Endothelial cell (in vitro differentiated cells): ENCODE results near the gene CST1. TPM values are rescaled to one million over a fixed set of nuclear protein-coding genes. Genes with fewer than 3 reads are reported as not detected.
A peak's percentile ranks its signal among the peaks of the same experiment; 100 is the strongest.
"Not testable (repeated sequence)": the region's sequence is repeated elsewhere in the genome, so short reads cannot be mapped to it uniquely, and the experiment has no call there.

Experiments
- DNase-seq: peaks from one replicate; pipeline ENCODE4 v3.0.0; 2021; ENCODE audit warnings: low spot score
- H3K27ac Mint-ChIP-seq: one replicate; pipeline ENCODE4 v1.8.0; 2021; ENCODE audit warnings: mixed read lengths, inconsistent platforms; ENCODE audit not compliant: unreplicated experiment
- H3K27me3 Mint-ChIP-seq: one replicate; pipeline ENCODE4 v1.8.0; 2021; ENCODE audit warnings: mild to moderate bottlenecking, moderate library complexity, mixed read lengths, inconsistent platforms; ENCODE audit not compliant: unreplicated experiment
- H3K36me3 Mint-ChIP-seq: one replicate; pipeline ENCODE4 v1.8.0; 2021; ENCODE audit warnings: mild to moderate bottlenecking, low read depth, mixed read lengths, inconsistent platforms; ENCODE audit not compliant: unreplicated experiment
- H3K4me1 Mint-ChIP-seq: one replicate; pipeline ENCODE4 v1.8.0; 2021; ENCODE audit warnings: mild to moderate bottlenecking, mixed read lengths, inconsistent platforms; ENCODE audit not compliant: unreplicated experiment
- H3K4me3 Mint-ChIP-seq: one replicate; pipeline ENCODE4 v1.8.0; 2021; ENCODE audit warnings: mild to moderate bottlenecking, mixed read lengths, inconsistent platforms; ENCODE audit not compliant: unreplicated experiment
- H3K9me3 Mint-ChIP-seq: one replicate; pipeline ENCODE4 v1.8.0; 2021; ENCODE audit warnings: mixed read lengths, inconsistent platforms; ENCODE audit not compliant: unreplicated experiment
- long read RNA-seq: library from polyadenylated mRNA; unstranded; transcript quantifications from one replicate; pipeline ENCODE4 v2.0.0, GENCODE V29; 2020; ENCODE audit not compliant: unreplicated experiment
- total RNA-seq: library from RNA; stranded (reverse); fragmentation: NEBNext Ultra II Directional; extraction: Animal tissue kit (Norgen Biotek cat#: 25700); gene quantifications from one replicate; pipeline ENCODE4 v1.2.1, GENCODE V29; 2021; ENCODE audit not compliant: unreplicated experiment
- TF ChIP-seq, protein P1 (sequence below): fragments of 200-600 bp; sonication (generic); IDR thresholded peaks from one replicate; pipeline ENCODE4 v1.5.0; 2021; ENCODE audit warnings: antibody characterized with exemption; ENCODE audit not compliant: unreplicated experiment

Gene CST1, protein sequence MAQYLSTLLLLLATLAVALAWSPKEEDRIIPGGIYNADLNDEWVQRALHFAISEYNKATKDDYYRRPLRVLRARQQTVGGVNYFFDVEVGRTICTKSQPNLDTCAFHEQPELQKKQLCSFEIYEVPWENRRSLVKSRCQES
- 130 TPM for total RNA-seq
- long read RNA-seq, transcript CST1-201 (3 exons, 760 nt), result major isoform, 40 of 42 reads
- long read RNA-seq, partial matches to known transcripts, result 0 of 42 reads
- long read RNA-seq, other reads (novel, unspliced or antisense), result 2 of 42 reads

DNA sequence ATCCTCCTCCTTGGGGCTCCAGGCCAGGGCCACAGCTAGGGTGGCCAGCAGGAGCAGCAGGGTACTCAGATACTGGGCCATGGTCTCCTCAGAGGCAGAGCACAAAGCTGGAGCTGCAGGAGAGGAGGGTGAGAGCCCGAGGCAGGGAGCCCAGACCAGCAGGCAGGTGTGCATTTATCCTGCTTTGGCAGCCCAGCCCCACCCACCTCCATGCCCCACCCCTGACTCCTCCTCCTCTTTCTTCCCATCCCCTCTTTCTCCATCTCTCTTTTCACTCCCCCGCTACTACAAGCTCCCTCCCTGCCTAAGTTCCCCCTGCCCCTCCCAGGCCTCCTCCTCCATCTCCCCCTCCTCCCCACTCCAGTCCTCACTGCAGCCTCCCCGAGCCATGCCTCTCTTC is at the start of gene CST1:
TSS of gene CST1 (minus strand) at position 150 of the 400 bp plus-strand sequence. CDS start at position 81, 69 bp downstream.
- not testable (repeated sequence) for H3K4me3 Mint-ChIP-seq, H3K36me3 Mint-ChIP-seq, H3K27ac Mint-ChIP-seq, H3K27me3 Mint-ChIP-seq, DNase-seq, H3K9me3 Mint-ChIP-seq
- peaks cover 12% of the 10 kb centered on the region for H3K4me1 Mint-ChIP-seq

DNA sequence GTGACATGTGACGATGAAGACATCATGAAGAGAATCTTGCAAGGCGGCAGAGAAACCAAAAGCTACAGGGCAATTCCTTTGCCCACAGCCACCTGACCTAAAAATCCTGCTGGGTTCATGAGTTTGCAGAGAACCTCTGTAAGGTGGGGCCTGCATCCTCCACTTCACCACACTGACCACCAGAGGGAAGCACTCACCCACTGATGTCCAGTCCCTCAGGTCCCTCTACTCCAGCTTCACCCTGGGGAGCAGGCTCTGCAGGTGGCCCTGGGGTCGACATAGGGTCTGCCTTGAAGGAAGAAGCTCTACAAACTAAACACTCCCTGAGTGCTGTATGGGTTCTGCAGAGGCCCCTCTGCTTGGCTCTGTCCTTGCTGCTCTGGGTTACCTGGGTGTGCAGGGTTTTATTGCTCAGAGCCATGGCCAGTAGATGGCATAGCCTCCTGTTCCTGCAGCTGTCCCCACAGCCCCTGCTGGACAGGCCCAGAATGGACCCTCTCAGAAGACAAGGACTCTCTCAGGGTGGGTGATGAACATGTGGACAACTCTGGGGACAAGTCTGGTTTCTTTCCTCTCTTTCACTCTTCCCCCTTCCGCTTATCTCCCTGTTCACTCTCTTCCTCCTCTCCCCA is 48.6 kb upstream of the CST1 start:
- peak; percentile 58 for DNase-seq
- not testable (repeated sequence) for H3K4me1 Mint-ChIP-seq, H3K36me3 Mint-ChIP-seq, H3K9me3 Mint-ChIP-seq, H3K27ac Mint-ChIP-seq, H3K4me3 Mint-ChIP-seq, H3K27me3 Mint-ChIP-seq
- TF ChIP-seq, protein P1, sequence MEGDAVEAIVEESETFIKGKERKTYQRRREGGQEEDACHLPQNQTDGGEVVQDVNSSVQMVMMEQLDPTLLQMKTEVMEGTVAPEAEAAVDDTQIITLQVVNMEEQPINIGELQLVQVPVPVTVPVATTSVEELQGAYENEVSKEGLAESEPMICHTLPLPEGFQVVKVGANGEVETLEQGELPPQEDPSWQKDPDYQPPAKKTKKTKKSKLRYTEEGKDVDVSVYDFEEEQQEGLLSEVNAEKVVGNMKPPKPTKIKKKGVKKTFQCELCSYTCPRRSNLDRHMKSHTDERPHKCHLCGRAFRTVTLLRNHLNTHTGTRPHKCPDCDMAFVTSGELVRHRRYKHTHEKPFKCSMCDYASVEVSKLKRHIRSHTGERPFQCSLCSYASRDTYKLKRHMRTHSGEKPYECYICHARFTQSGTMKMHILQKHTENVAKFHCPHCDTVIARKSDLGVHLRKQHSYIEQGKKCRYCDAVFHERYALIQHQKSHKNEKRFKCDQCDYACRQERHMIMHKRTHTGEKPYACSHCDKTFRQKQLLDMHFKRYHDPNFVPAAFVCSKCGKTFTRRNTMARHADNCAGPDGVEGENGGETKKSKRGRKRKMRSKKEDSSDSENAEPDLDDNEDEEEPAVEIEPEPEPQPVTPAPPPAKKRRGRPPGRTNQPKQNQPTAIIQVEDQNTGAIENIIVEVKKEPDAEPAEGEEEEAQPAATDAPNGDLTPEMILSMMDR, result peak; percentile 75

DNA sequence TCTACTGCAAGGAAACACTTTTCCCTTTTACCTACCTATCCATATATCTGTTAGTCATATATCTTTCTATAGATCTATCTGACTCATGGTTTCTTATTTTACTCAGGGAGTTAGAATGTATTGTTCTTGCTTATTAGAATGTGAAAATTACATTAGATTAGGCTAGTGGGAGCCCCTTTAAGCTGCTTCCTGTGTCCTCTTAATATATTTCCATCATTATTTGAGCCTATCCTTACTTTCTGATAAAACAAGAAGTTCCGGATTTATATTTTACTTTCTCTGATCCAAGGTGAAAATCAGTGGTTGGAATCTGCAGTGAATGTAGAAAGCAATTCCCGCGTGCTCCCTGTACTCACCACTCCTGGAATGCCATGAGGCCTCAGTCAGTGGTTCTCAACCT is 44.8 kb upstream of the CST1 start:
- Mint-ChIP-seq H3K9me3 (no peaks in the 10 kb centered on the region), H3K36me3 (no peaks in the 10 kb centered on the region), H3K4me3 (no peak overlapping the region), H3K27me3 (no peaks in the 10 kb centered on the region), H3K4me1 (peaks cover 7% of the 10 kb centered on the region), H3K27ac (no peak overlapping the region)
- no peak for DNase-seq
- TF ChIP-seq, protein P1, result no peak

DNA sequence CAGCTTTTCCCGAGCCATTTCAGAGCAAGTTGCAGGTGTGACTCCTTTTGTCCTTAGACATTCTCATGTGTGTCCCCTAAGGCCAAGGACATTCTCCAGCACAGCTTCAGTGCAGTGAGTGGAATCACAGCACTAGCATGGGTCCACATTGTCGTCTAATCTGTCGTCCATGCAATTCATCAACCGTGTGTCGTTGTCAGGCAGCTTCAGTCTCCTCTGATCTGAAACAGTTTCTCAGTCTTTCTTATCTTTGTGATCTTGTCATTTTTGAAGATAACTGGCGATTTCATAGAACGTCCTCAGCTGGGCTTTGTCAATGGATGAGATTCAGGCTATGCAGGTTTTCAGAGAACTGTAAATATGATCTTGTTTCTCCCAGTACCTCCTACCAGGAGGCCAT is 44.1 kb upstream of the CST1 start:
- TF ChIP-seq, protein P1, result no peak
- Mint-ChIP-seq H3K36me3 (no peaks in the 10 kb centered on the region), H3K9me3 (no peaks in the 10 kb centered on the region), H3K27ac (no peak overlapping the region), H3K4me3 (no peak overlapping the region), H3K4me1 (peaks cover 7% of the 10 kb centered on the region), H3K27me3 (no peaks in the 10 kb centered on the region)
- no peak for DNase-seq

DNA sequence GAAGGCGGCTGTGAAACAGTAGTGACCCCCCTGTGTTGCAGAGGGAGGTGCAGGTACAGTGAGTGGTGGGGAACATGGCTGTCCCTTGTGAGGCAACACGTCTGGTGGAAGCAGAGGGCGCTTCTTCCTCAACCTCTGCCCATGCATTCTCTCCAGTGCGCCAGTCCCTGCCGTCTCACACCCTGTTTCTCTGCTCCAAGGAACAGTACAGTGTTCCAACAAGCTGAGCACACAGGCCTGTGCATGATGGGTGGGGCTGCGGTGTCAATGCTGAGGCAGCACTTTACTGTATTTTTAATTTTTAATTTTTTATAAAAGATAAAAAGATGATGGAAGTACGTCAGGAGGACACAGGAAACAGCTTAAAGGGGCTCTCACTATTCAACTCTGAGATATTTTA is 43.3 kb upstream of the CST1 start:
- Mint-ChIP-seq H3K27ac (no peak overlapping the region), H3K9me3 (no peaks in the 10 kb centered on the region), H3K4me3 (no peak overlapping the region), H3K4me1 (peaks cover 7% of the 10 kb centered on the region), H3K36me3 (no peaks in the 10 kb centered on the region), H3K27me3 (no peaks in the 10 kb centered on the region)
- no peak for DNase-seq
- TF ChIP-seq, protein P1, result no peak
